ENCODE results near the gene IDUA.

Gene IDUA

DNA sequence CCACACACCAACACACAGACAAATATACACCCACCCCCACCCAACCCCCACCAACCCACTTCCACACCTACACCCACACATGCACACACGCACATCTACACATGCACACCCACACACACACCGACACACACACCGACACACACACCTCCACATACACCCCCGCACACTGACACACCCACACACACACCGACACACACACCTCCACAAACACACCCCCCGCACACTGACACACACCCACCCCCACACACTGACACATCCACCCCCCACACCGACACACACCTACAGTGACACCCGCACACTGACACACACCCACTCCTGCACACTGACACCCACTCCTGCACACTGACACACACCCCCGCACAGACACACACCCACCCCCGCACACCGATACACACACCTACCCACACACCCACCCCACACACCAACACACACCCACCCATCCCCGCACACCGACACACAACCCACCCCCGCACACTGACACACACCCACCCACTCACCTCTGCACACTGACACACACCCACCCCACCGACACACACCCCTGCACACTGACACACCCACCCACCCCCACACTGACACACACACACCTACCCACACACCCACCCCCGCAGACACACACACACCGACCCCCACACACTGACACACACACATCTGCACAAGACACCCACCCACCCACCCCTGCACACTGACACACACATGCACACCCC lies 55.7 kb downstream of the IDUA start:
- DNase-seq: no peak
- no peak overlapping the region for H3K27ac ChIP-seq (ENCODE audit: insufficient read depth in 1 of 2, low read depth in 1 of 2, low read length in 2 of 2, poor library complexity in 1 of 2, severe bottlenecking in 2 of 2)
- peaks cover 0 to 46% (median 24%) of the 10 kb centered on the region in 5 experiments for H3K27me3 ChIP-seq (replicated peaks in 2 of 5; ENCODE audit: control insufficient read depth in 4 of 5, insufficient read depth in 5 of 5, low read length in 4 of 5)
- H3K4me1 ChIP-seq (ENCODE audit: control extremely low read depth in 1 of 4, control insufficient read depth in 4 of 4, insufficient read depth in 4 of 4, low read length in 3 of 4): peaks cover 0 to 13% (median 12%) of the 10 kb centered on the region in 4 experiments
- ChIA-PET POLR2A (no interaction called here), CTCF (no interaction called here)
- H3K9me3 ChIP-seq (ENCODE audit: control extremely low read depth in 1 of 5, control insufficient read depth in 4 of 5, insufficient read depth in 2 of 5, low read depth in 1 of 5, low read length in 4 of 5): no peaks in the 10 kb centered on the region
- no peak overlapping the region for H3K4me3 ChIP-seq (ENCODE audit: control insufficient read depth in 1 of 7, extremely low read depth in 1 of 7, insufficient read depth in 4 of 7, low read depth in 2 of 7, low read length in 6 of 7)
- WGBS (ENCODE audit: insufficient coverage): 100% methylated on average over 2 of the region's 17 CpGs
- no peaks in the 10 kb centered on the region for H3K36me3 ChIP-seq (ENCODE audit: control insufficient read depth in 4 of 4, insufficient read depth in 4 of 4, low read length in 3 of 4)

DNA sequence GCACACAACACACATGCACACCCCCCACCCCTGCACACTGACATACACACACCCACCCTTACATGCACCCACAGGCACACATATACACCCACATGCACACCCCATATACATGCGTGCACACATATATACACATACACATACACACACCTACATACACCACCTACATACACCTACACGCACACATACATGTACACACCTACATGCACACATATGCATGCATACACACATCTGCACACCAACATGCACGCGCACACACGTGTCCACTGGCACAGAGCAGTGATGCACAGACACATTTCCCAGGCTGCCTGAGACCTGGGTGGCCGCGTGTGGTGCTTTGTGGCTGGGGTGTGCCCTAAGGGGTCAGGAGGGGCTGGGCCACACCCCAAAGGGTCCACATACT lies 56.3 kb downstream of the IDUA start:
- H3K27me3 ChIP-seq (replicated peaks in 2 of 5; ENCODE audit: control insufficient read depth in 4 of 5, insufficient read depth in 5 of 5, low read length in 4 of 5): peaks cover 0 to 53% (median 24%) of the 10 kb centered on the region in 5 experiments
- WGBS (ENCODE audit: insufficient coverage): 71% methylated on average over 3 of the region's 7 CpGs
- no peaks in the 10 kb centered on the region for H3K9me3 ChIP-seq (ENCODE audit: control extremely low read depth in 1 of 5, control insufficient read depth in 4 of 5, insufficient read depth in 2 of 5, low read depth in 1 of 5, low read length in 4 of 5)
- H3K27ac ChIP-seq (ENCODE audit: insufficient read depth in 1 of 2, low read depth in 1 of 2, low read length in 2 of 2, poor library complexity in 1 of 2, severe bottlenecking in 2 of 2): no peak overlapping the region
- peak in 1 of 3 donors; percentile 31 for DNase-seq
- H3K36me3 ChIP-seq (ENCODE audit: control insufficient read depth in 4 of 4, insufficient read depth in 4 of 4, low read length in 3 of 4): no peaks in the 10 kb centered on the region
- H3K4me1 ChIP-seq (ENCODE audit: control extremely low read depth in 1 of 4, control insufficient read depth in 4 of 4, insufficient read depth in 4 of 4, low read length in 3 of 4): peaks cover 0 to 13% (median 12%) of the 10 kb centered on the region in 4 experiments
- CTCF ChIA-PET: no interaction called here
- no peak overlapping the region for H3K4me3 ChIP-seq (ENCODE audit: control insufficient read depth in 1 of 7, extremely low read depth in 1 of 7, insufficient read depth in 4 of 7, low read depth in 2 of 7, low read length in 6 of 7)
- POLR2A ChIA-PET: no interaction called here

DNA sequence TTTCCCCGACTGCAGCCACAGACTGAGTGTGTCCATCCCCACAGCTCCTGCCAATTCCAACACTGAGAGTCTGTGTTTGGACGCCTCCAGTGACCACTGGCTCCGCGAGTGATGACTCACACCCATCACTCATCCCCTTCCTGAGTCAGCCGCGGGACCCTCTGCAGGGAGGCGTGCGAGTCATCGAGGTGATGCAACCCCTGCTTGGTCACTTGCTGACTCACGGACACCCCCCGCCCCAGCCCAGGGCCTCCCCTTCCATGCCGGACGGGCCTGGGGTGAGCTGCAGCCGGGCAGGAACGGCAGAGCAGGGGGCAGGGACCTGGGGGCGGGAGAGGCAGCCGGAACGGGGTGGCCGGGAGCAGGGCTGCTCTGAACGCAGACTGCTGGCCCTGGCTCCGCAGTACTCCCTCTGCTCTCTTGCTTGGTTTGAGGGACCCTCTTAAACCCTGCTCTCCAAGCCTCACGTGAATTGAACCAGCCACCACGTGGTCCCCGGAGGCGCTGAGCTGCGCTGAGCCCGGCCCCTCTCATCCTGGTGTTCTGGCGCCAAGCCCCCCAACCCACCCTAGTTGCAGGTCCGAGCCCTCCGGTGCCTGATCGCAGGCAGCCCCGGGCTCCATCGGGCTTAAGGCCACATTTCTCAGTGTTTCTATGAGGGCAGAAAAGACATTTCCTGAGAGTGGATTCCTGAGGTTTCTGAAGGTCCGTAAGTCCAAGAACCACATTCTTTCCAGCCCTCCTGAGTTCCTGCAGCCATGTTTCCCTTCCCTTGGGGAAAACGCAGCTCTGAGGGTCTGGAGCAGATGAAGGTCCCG lies 57.0 kb downstream of the IDUA start:
- 23% methylated on average over 33 of the region's 36 CpGs for WGBS (ENCODE audit: insufficient coverage)
- CTCF ChIA-PET: interaction anchor here (0.6 to 1.1 kb wide), 2 partner anchors 11 to 236 kb away, joined by 3 read pairs; no protein-coding TSS in a partner anchor

DNA sequence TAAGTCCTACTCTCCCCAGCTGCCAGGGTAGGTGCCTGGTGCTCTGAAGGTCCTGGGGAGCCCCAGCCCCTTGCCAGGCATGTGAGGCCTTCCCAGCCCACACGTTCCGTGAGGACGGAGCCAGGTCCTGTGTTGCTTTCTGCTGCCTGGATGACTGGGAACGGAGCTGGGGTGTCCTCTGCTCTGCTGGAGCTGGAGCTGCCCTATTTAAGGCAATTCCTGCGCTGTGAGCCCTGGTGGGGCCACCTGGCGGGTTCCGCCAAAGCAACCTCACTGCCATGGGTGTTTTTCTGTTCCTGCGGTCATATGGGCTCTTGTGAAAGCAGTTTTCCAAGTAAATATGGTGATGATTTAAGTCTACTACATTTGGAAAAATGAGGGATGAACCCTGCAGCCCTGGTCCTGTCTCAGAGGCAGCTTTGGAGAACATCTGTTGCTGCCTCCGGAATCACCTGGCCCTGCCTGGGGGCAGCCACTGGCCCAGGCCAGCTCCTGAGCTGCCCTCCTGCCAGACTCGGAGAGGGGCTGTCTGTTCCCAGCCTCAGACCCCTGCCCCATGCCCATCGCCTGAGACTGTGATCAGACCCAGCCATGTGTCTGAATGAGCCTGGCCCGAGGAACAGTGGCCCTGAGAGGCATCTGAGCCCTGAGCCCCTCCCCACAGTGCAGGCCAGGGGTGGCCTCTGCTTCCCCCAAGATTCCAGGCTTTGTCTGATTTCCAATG lies 57.8 kb downstream of the IDUA start:
- Histone ChIP-seq H3K9me3 (ENCODE audit: control extremely low read depth in 1 of 5, control insufficient read depth in 4 of 5, insufficient read depth in 2 of 5, low read depth in 1 of 5, low read length in 4 of 5) (no peaks in the 10 kb centered on the region), H3K4me3 (ENCODE audit: control insufficient read depth in 1 of 7, extremely low read depth in 1 of 7, insufficient read depth in 4 of 7, low read depth in 2 of 7, low read length in 6 of 7) (no peak overlapping the region), H3K27me3 (replicated peaks in 2 of 5; ENCODE audit: control insufficient read depth in 4 of 5, insufficient read depth in 5 of 5, low read length in 4 of 5) (peaks cover 0 to 63% (median 24%) of the 10 kb centered on the region in 5 experiments), H3K27ac (ENCODE audit: insufficient read depth in 1 of 2, low read depth in 1 of 2, low read length in 2 of 2, poor library complexity in 1 of 2, severe bottlenecking in 2 of 2) (no peak overlapping the region), H3K36me3 (ENCODE audit: control insufficient read depth in 4 of 4, insufficient read depth in 4 of 4, low read length in 3 of 4) (no peaks in the 10 kb centered on the region), H3K4me1 (ENCODE audit: control extremely low read depth in 1 of 4, control insufficient read depth in 4 of 4, insufficient read depth in 4 of 4, low read length in 3 of 4) (peaks cover 0 to 15% (median 13%) of the 10 kb centered on the region in 4 experiments)
- POLR2A ChIA-PET: no interaction called here
- WGBS (ENCODE audit: insufficient coverage): 88% methylated on average over 10 of the region's 12 CpGs
- no peak for DNase-seq
- CTCF ChIA-PET: interaction anchor here (0.6 to 1.1 kb wide), 2 partner anchors 11 to 237 kb away, joined by 3 read pairs; no protein-coding TSS in a partner anchor

More for the DNA sequence above, 57.0 kb downstream of the IDUA start:
- Histone ChIP-seq H3K9me3 (ENCODE audit: control extremely low read depth in 1 of 5, control insufficient read depth in 4 of 5, insufficient read depth in 2 of 5, low read depth in 1 of 5, low read length in 4 of 5) (no peaks in the 10 kb centered on the region), H3K27ac (ENCODE audit: insufficient read depth in 1 of 2, low read depth in 1 of 2, low read length in 2 of 2, poor library complexity in 1 of 2, severe bottlenecking in 2 of 2) (peak overlapping the region in 1 of 2 experiments; percentile 34), H3K4me3 (ENCODE audit: control insufficient read depth in 1 of 7, extremely low read depth in 1 of 7, insufficient read depth in 4 of 7, low read depth in 2 of 7, low read length in 6 of 7) (no peak overlapping the region), H3K27me3 (replicated peaks in 2 of 5; ENCODE audit: control insufficient read depth in 4 of 5, insufficient read depth in 5 of 5, low read length in 4 of 5) (peaks cover 0 to 55% (median 24%) of the 10 kb centered on the region in 5 experiments), H3K4me1 (ENCODE audit: control extremely low read depth in 1 of 4, control insufficient read depth in 4 of 4, insufficient read depth in 4 of 4, low read length in 3 of 4) (peaks cover 0 to 15% (median 13%) of the 10 kb centered on the region in 4 experiments), H3K36me3 (ENCODE audit: control insufficient read depth in 4 of 4, insufficient read depth in 4 of 4, low read length in 3 of 4) (no peaks in the 10 kb centered on the region)
- peak; percentile 79 to 93 (median 93) for DNase-seq
- POLR2A ChIA-PET: no interaction called here

DNA sequence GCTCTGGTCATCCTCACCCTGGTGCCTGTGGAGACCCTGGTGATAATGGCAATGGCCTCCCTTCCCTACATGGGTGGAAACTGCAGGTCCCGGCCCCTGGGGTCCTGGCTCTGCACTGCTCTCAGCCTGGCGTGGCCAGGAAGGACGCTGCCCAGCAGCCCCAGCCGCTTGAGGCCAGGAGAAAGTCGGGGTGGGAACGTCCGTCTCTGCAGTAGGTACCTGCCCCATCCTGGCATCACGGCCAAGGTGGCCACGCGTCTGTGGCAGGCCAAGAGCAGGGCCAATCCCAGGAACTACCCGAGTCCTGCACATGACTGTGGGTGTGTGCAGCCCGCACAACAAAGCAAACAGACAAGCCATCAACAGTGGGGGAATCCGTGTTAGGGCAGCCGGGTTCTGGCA lies 58.4 kb downstream of the IDUA start:
- no peak for DNase-seq
- ChIA-PET POLR2A (no interaction called here), CTCF (no interaction called here)
- Histone ChIP-seq H3K27ac (ENCODE audit: insufficient read depth in 1 of 2, low read depth in 1 of 2, low read length in 2 of 2, poor library complexity in 1 of 2, severe bottlenecking in 2 of 2) (no peak overlapping the region), H3K4me1 (ENCODE audit: control extremely low read depth in 1 of 4, control insufficient read depth in 4 of 4, insufficient read depth in 4 of 4, low read length in 3 of 4) (peaks cover 0 to 15% (median 13%) of the 10 kb centered on the region in 4 experiments), H3K36me3 (ENCODE audit: control insufficient read depth in 4 of 4, insufficient read depth in 4 of 4, low read length in 3 of 4) (no peaks in the 10 kb centered on the region), H3K9me3 (ENCODE audit: control extremely low read depth in 1 of 5, control insufficient read depth in 4 of 5, insufficient read depth in 2 of 5, low read depth in 1 of 5, low read length in 4 of 5) (no peaks in the 10 kb centered on the region), H3K27me3 (replicated peaks in 2 of 5; ENCODE audit: control insufficient read depth in 4 of 5, insufficient read depth in 5 of 5, low read length in 4 of 5) (peaks cover 0 to 65% (median 24%) of the 10 kb centered on the region in 5 experiments), H3K4me3 (ENCODE audit: control insufficient read depth in 1 of 7, extremely low read depth in 1 of 7, insufficient read depth in 4 of 7, low read depth in 2 of 7, low read length in 6 of 7) (no peak overlapping the region)
- WGBS (ENCODE audit: insufficient coverage): 88% methylated on average over 14 of the region's 14 CpGs

DNA sequence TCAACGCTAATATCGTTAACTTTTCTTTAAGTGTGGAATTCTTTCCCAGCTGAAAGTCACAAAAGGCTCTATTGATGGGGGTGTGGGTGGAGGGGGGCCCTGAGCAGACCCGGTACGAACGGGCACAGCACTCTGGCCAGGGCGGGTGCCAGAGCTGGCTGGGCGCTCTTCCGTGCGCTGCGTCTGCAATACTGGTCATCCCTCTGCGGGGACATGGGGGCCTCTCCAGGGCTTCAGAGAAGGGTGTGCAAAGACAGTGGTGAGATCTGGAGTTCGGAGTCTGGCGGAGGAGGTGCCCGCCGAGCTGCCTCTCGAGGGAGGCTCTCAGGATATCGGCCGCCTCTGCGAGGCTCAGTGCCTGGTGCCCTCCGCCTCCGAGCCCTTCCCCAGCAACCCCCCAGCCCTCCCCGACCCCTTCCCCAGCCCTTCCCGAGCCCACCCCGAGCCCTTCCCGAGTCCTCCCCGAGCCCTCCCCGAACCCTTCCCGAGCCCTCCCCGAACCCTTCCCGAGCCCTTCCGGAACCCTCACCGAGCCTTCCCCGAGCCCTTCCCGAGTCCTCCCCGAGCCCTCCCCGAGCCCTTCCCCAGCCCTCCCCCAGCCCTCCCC lies 58.9 kb downstream of the IDUA start:
- 86% methylated on average over 14 of the region's 36 CpGs for WGBS (ENCODE audit: insufficient coverage)
- no peak for DNase-seq
- ChIA-PET POLR2A (no interaction called here), CTCF (no interaction called here)
- Histone ChIP-seq H3K9me3 (ENCODE audit: control extremely low read depth in 1 of 5, control insufficient read depth in 4 of 5, insufficient read depth in 2 of 5, low read depth in 1 of 5, low read length in 4 of 5) (no peaks in the 10 kb centered on the region), H3K27ac (ENCODE audit: insufficient read depth in 1 of 2, low read depth in 1 of 2, low read length in 2 of 2, poor library complexity in 1 of 2, severe bottlenecking in 2 of 2) (no peak overlapping the region), H3K4me3 (ENCODE audit: control insufficient read depth in 1 of 7, extremely low read depth in 1 of 7, insufficient read depth in 4 of 7, low read depth in 2 of 7, low read length in 6 of 7) (no peak overlapping the region), H3K27me3 (replicated peaks in 2 of 5; ENCODE audit: control insufficient read depth in 4 of 5, insufficient read depth in 5 of 5, low read length in 4 of 5) (peaks cover 0 to 70% (median 24%) of the 10 kb centered on the region in 5 experiments), H3K4me1 (ENCODE audit: control extremely low read depth in 1 of 4, control insufficient read depth in 4 of 4, insufficient read depth in 4 of 4, low read length in 3 of 4) (peaks cover 0 to 15% (median 13%) of the 10 kb centered on the region in 4 experiments), H3K36me3 (ENCODE audit: control insufficient read depth in 4 of 4, insufficient read depth in 4 of 4, low read length in 3 of 4) (no peaks in the 10 kb centered on the region)

Data from common myeloid progenitor, CD34-positive (primary cell).